ENCODE measurements around the gene MRPL53.
"Not testable (repeated sequence)": the region's sequence is repeated elsewhere in the genome, so short reads cannot be mapped to it uniquely, and the experiment has no call there.

- not testable (repeated sequence) for TF ChIP-seq EZH2 (IDR thresholded peaks at IDR 0.05; ENCODE audit: insufficient read depth, poor library complexity, severe bottlenecking); EZH2phosphoT487 (IDR thresholded peaks at IDR 0.05; ENCODE audit: insufficient read depth, low read depth)
Observed at GRCh38 chr2:74470742-74471141, 1.7 kb downstream of the MRPL53 start.

Data from GM23248 (cell line).